ENCODE data around the gene GDPD1. TPM values are rescaled to one million over a fixed set of nuclear protein-coding genes. Genes with fewer than 3 reads are reported as not detected.
"Not testable (repeated sequence)": the region's sequence is repeated elsewhere in the genome, so short reads cannot be mapped to it uniquely, and the experiment has no call there.

Gene GDPD1
- total RNA-seq, 4 donors from 2014 or later: 9.3 to 14.5 (median 13.0) TPM; not detected in 1

- no peak for DNase-seq
- Histone ChIP-seq H3K4me3 (no peak overlapping the region), H3K9me3 (no peaks in the 10 kb centered on the region), H3K27ac (no peak overlapping the region), H3K27me3 (no peaks in the 10 kb centered on the region), H3K4me1 (no peaks in the 10 kb centered on the region), H3K36me3 (no peaks in the 10 kb centered on the region)
- TF ChIP-seq CTCF (IDR thresholded peaks at IDR 0.05): no peak
- TF ChIP-seq POLR2A (IDR thresholded peaks at IDR 0.05): no peak
These were observed 90.1 kb downstream of the GDPD1 start for GRCh38 chr17:59310263-59310920.

- no peaks in the 10 kb centered on the region for H3K36me3 ChIP-seq
- DNase-seq: peak in 2 of 3 donors; percentile 35 to 62
- H3K27ac ChIP-seq: no peak overlapping the region
- H3K4me1 ChIP-seq: no peaks in the 10 kb centered on the region
- no peaks in the 10 kb centered on the region for H3K27me3 ChIP-seq
- no peak for TF ChIP-seq POLR2A (IDR thresholded peaks at IDR 0.05)
- TF ChIP-seq CTCF (IDR thresholded peaks at IDR 0.05): peak; percentile 45 to 97 (median 90)
- H3K4me3 ChIP-seq: no peak overlapping the region
- no peaks in the 10 kb centered on the region for H3K9me3 ChIP-seq
These were observed 90.7 kb downstream of the GDPD1 start for GRCh38 chr17:59311051-59311468.

- H3K4me1 ChIP-seq, H3K27me3 ChIP-seq, DNase-seq, H3K9me3 ChIP-seq, H3K4me3 ChIP-seq, H3K36me3 ChIP-seq, H3K27ac ChIP-seq: not testable (repeated sequence)
These were observed 91.2 kb downstream of the GDPD1 start for GRCh38 chr17:59311521-59311920.

- no peaks in the 10 kb centered on the region for H3K36me3 ChIP-seq
- no peaks in the 10 kb centered on the region for H3K4me1 ChIP-seq
- no peaks in the 10 kb centered on the region for H3K9me3 ChIP-seq
- TF ChIP-seq CTCF (IDR thresholded peaks at IDR 0.05): no peak
- no peak for TF ChIP-seq POLR2A (IDR thresholded peaks at IDR 0.05)
- no peak for DNase-seq
- H3K27me3 ChIP-seq: no peaks in the 10 kb centered on the region
- no peak overlapping the region for H3K4me3 ChIP-seq
- no peak overlapping the region for H3K27ac ChIP-seq
These were observed 95.6 kb downstream of the GDPD1 start for GRCh38 chr17:59315866-59316265.

Small RNA genes lying within 50 kb of the gene (small RNA-seq; reads per million reads assigned to genes)
- 0 reads per million in 2 donors for gene RF00019
- gene SNRPGP17: 0 reads per million in 2 donors

Other genes starting within 250 kb of the GDPD1 start
- 10 to 100 TPM in 3 of 4 donors, 1 to 10 TPM in 1; 9.8 to 31.4 (median 14.7) TPM for gene TRIM37, start 113.6 kb upstream of the GDPD1 start, total RNA-seq
- 10 to 100 TPM in 2 of 4 donors, 1 to 10 TPM in 2; 4.0 to 33.0 (median 12.6) TPM for gene SKA2, start 65.3 kb upstream of the GDPD1 start, total RNA-seq
- 1 to 10 TPM; 1.5 to 4.1 (median 2.2) TPM for gene PRR11, start 64.8 kb upstream of the GDPD1 start, total RNA-seq
- gene SMG8, start 10.5 kb upstream of the GDPD1 start, total RNA-seq: 10 to 100 TPM in 1 of 4 donors, 1 to 10 TPM in 3; 8.2 to 10.3 (median 9.3) TPM
- 10 to 100 TPM; 16.5 to 24.1 (median 21.8) TPM for gene YPEL2, start 111.1 kb downstream of the GDPD1 start, total RNA-seq

All from Peyer's patch (tissue), 4 donors.